Gastroesophageal sphincter (tissue), 3 donors: ENCODE measurements around the gene MVB12B.

Experiments used
- POLR2A ChIP-seq, 2 donors: fragments of 450-650 bp; IDR thresholded peaks; one replicate each; pipeline ENCODE4 v1.6.1; 2017; ENCODE audit warnings: antibody characterized with exemption in 2 of 2, mild to moderate bottlenecking in 2 of 2, moderate library complexity in 1 of 2
- TF ChIP-seq, protein P1 (sequence below), 4 experiments: fragments of 200-600 bp in 2 of 4; fragments of 450-650 bp in 2 of 4; sonication (generic) in 1 of 4; IDR thresholded peaks; one replicate each; pipeline ENCODE4 v1.5.1; 2017 to 2019; ENCODE audit warnings: antibody characterized with exemption in 4 of 4, mild to moderate bottlenecking in 2 of 4, moderate library complexity in 2 of 4

DNA sequence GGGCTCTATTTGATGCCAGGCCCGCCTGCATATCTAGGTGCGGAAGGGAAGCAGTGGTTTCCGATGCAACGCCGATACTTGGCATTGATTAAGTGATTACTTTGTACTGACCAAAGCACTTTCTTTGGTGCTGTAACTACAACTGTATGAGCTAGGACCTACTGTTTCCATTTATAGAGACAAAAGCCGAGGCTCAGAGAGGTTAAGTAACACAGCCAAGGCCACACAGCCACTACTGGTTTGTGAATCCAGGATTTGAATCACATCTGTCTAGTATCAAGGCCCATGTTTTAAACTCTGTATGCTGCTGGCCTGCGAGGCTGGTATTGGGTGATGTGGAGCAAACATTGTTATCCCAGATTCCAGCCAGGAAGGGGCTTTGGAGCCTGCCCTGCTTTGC, 41.4 kb downstream of the MVB12B start:
- no peak for TF ChIP-seq POLR2A (IDR thresholded peaks at IDR 0.05)
- TF ChIP-seq, protein P1, sequence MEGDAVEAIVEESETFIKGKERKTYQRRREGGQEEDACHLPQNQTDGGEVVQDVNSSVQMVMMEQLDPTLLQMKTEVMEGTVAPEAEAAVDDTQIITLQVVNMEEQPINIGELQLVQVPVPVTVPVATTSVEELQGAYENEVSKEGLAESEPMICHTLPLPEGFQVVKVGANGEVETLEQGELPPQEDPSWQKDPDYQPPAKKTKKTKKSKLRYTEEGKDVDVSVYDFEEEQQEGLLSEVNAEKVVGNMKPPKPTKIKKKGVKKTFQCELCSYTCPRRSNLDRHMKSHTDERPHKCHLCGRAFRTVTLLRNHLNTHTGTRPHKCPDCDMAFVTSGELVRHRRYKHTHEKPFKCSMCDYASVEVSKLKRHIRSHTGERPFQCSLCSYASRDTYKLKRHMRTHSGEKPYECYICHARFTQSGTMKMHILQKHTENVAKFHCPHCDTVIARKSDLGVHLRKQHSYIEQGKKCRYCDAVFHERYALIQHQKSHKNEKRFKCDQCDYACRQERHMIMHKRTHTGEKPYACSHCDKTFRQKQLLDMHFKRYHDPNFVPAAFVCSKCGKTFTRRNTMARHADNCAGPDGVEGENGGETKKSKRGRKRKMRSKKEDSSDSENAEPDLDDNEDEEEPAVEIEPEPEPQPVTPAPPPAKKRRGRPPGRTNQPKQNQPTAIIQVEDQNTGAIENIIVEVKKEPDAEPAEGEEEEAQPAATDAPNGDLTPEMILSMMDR (IDR thresholded peaks at IDR 0.05), result no peak
